Esophagus squamous epithelium (tissue), 5 donors: Measurements from ENCODE around the gene TPRX1. TPM values are rescaled to one million over a fixed set of nuclear protein-coding genes. Genes with fewer than 3 reads are reported as not detected.
"Not testable (repeated sequence)": the region's sequence is repeated elsewhere in the genome, so short reads cannot be mapped to it uniquely, and the experiment has no call there.

Experiments used
- DNase-seq: peaks from one replicate; lab custom pipeline; 2025; lab: John Stamatoyannopoulos, UW
- H3K27ac ChIP-seq, 4 donors: fragments of 200-600 bp; sonication (generic); one replicate each; pipeline ENCODE4 v1.5.1; 2016 to 2019; ENCODE audit warnings: mild to moderate bottlenecking in 1 of 4
- H3K27me3 ChIP-seq, 4 donors: fragments of 200-600 bp; sonication (generic); 1 replicate in 3 of 4; 2 replicates in 1 of 4; pipeline versions ENCODE4 v1.5.1 to v1.6.0; 2017 to 2021; ENCODE audit warnings: antibody characterized with exemption in 1 of 4
- H3K36me3 ChIP-seq, 3 donors: fragments of 200-600 bp; sonication (generic); one replicate each; pipeline ENCODE4 v1.5.1; 2016 to 2019
- H3K4me1 ChIP-seq, 3 donors: fragments of 200-600 bp; sonication (generic); one replicate each; pipeline ENCODE4 v1.5.1; 2017 to 2019
- H3K4me3 ChIP-seq, 4 donors: fragments of 200-600 bp; sonication (generic); 1 replicate in 3 of 4; 2 replicates in 1 of 4; pipeline ENCODE4 v1.5.1; 2016 to 2019; ENCODE audit warnings: mild to moderate bottlenecking in 2 of 4, moderate library complexity in 1 of 4
- H3K9me3 ChIP-seq, 3 donors: fragments of 200-600 bp; sonication (generic); one replicate each; pipeline ENCODE4 v1.5.1; 2016 to 2019
- POLR2A ChIP-seq, 4 donors: fragments of 450-650 bp; IDR thresholded peaks; one replicate each; pipeline ENCODE4 v1.6.1; 2017; ENCODE audit warnings: antibody characterized with exemption in 4 of 4, mild to moderate bottlenecking in 4 of 4, moderate library complexity in 3 of 4
- WGBS, 2 donors: methylation state at CpG; one replicate each; pipeline ENCODE4 v1.1.5; 2018; 5-methylcytosine and 5-hydroxymethylcytosine counted together
- intact Hi-C: fragments of 100-400 bp; cut with DNase I; formaldehyde crosslinking; loops from one replicate; pipeline ENCODE4 v1.15.0; 2022
- total RNA-seq, 4 donors: library from RNA; depleted of rRNA; stranded (reverse); fragments of >200 nt; gene quantifications; one replicate each; pipeline ENCODE4 v1.1.0, GENCODE V29; 2016
- TF ChIP-seq, protein P1 (sequence below), 6 experiments: fragments of 450-650 bp in 4 of 6; fragments of 200-600 bp in 2 of 6; sonication (generic) in 2 of 6; IDR thresholded peaks; one replicate each; pipeline ENCODE4 v1.5.1; 2016 to 2019; ENCODE audit warnings: antibody characterized with exemption in 6 of 6, mild to moderate bottlenecking in 4 of 6, moderate library complexity in 4 of 6
- donor health status: DM: yes; HTN: yes; CAD: no.

Gene TPRX1
- total RNA-seq, 4 donors from 2014 or later = not detected

DNA sequence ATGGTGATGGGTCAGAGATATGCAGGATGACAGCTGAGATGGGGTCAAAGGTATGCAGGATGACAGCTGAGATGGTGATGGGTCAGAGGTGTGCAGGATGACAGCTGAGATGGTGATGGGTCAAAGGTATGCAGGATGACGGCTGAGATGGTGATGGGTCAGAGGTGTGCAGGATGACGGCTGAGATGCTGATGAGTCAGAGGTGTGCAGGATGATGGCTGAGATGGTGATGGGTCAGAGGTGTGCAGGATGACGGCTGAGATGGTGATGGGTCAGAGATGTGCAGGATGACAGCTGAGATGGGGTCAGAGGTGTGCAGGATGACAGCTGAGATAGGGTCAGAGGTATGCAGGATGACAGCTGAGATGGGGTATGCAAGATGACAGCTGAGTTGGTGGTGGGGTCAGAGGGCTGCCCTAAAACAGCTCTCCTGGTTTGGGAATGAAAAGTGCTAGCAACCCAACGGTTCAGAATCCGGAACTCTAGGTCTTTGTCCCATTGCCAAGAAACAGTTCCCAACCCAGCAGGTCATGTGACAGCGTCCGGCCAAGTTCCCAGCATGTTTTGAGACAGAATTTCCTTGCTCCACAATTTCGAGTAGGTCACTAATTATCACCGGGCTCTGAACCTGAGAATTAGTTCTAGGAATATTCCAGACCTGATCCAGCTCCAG, 22.6 kb downstream of the TPRX1 start:
- 40 to 54% methylated on average over 7 to 9 of the region's 9 CpGs for WGBS, 2 donors
- peaks cover 25 to 56% (median 42%) of the 10 kb centered on the region in 3 donors for H3K4me1 ChIP-seq
- DNase-seq = no peak
- peak overlapping the region in 3 of 4 donors; percentile 58 to 100 (median 70) for H3K27ac ChIP-seq
- H3K9me3 ChIP-seq = no peaks in the 10 kb centered on the region
- H3K36me3 ChIP-seq = peaks cover 19 to 64% (median 38%) of the 10 kb centered on the region in 3 donors
- H3K27me3 ChIP-seq = no peaks in the 10 kb centered on the region
- no peak for TF ChIP-seq POLR2A (IDR thresholded peaks at IDR 0.05)
- TF ChIP-seq, protein P1, sequence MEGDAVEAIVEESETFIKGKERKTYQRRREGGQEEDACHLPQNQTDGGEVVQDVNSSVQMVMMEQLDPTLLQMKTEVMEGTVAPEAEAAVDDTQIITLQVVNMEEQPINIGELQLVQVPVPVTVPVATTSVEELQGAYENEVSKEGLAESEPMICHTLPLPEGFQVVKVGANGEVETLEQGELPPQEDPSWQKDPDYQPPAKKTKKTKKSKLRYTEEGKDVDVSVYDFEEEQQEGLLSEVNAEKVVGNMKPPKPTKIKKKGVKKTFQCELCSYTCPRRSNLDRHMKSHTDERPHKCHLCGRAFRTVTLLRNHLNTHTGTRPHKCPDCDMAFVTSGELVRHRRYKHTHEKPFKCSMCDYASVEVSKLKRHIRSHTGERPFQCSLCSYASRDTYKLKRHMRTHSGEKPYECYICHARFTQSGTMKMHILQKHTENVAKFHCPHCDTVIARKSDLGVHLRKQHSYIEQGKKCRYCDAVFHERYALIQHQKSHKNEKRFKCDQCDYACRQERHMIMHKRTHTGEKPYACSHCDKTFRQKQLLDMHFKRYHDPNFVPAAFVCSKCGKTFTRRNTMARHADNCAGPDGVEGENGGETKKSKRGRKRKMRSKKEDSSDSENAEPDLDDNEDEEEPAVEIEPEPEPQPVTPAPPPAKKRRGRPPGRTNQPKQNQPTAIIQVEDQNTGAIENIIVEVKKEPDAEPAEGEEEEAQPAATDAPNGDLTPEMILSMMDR (IDR thresholded peaks at IDR 0.05) = no peak
- peak overlapping the region in 1 of 4 donors; percentile 92 for H3K4me3 ChIP-seq
- intact Hi-C loops = no loop called here

DNA sequence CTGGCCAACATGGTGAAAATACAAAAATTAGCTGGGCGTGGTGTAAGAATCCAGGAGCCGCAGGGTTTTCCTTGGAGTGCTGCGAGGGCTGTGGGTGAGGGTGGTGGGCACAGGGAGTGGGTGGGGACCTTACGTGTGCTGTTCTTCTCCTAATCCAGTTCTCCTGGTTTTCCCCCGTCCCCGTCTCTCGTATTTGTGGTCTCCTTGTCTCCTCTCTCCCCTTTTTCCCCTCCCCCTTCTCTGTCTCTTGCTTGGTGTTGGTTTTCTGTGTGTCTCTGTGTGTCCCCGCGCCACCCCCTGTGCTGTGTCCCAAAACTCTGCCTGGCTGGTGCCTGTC, 24.2 kb downstream of the TPRX1 start:
- H3K9me3 ChIP-seq = no peaks in the 10 kb centered on the region
- no peak for DNase-seq
- H3K4me3 ChIP-seq = peak overlapping the region; percentile 84 to 98 (median 94)
- peak overlapping the region; percentile 99 to 100 (median 99) for H3K27ac ChIP-seq
- H3K27me3 ChIP-seq = no peaks in the 10 kb centered on the region
- H3K36me3 ChIP-seq = peaks cover 15 to 49% (median 31%) of the 10 kb centered on the region in 3 donors
- intact Hi-C loops = no loop called here
- 45 to 58% methylated on average over 9 of the region's 9 CpGs for WGBS, 2 donors
- no peak for TF ChIP-seq POLR2A (IDR thresholded peaks at IDR 0.05)
- TF ChIP-seq, protein P1 (IDR thresholded peaks at IDR 0.05) = no peak
- peaks cover 25 to 62% (median 44%) of the 10 kb centered on the region in 3 donors for H3K4me1 ChIP-seq

DNA sequence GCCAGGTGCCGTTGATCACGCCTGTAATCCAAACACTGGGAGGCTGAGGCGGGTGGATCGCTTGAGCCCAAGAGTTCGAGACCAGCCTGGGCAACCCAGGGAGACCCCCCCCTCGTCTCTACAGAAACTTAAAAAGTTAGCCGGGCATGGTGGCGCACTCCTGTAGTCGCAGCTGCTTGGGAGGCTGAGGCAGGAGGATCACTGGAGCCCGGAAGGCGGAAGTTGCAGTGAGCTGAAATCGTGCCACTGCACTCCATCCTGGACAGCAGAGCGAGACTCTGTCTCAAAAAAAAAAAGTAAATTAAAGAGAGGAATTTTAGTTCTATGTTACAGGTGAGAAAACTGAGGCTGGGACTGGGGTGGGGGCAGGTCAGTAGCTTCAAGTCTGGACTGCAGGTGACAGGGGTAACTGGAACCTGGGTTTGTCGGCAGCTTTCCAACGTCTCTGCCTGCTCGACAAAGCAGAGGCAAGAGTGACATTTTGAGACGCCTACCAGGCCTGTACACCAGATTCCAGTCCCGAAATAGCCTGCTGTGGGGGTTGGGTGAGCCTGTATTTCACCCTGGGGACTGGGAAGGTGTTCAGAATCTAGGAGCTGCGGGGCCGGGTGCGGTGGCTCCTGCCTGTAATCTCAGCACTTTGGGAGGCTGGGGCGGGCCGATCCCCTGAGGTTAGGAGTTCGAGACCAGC, 24.7 kb downstream of the TPRX1 start:
- H3K36me3 ChIP-seq = peaks cover 15 to 44% (median 26%) of the 10 kb centered on the region in 3 donors
- TF ChIP-seq POLR2A (IDR thresholded peaks at IDR 0.05) = peak in 1 of 4 donors; percentile 19
- TF ChIP-seq, protein P1 (IDR thresholded peaks at IDR 0.05) = no peak
- no peak for DNase-seq
- intact Hi-C loops = no loop called here
- no peaks in the 10 kb centered on the region for H3K9me3 ChIP-seq
- H3K4me1 ChIP-seq = peaks cover 25 to 62% (median 44%) of the 10 kb centered on the region in 3 donors
- WGBS, 2 donors = 18 to 25% methylated on average over 9 to 19 of the region's 24 CpGs
- no peaks in the 10 kb centered on the region for H3K27me3 ChIP-seq
- peak overlapping the region; percentile 99 to 100 (median 99) for H3K27ac ChIP-seq
- peak overlapping the region; percentile 84 to 98 (median 94) for H3K4me3 ChIP-seq

DNA sequence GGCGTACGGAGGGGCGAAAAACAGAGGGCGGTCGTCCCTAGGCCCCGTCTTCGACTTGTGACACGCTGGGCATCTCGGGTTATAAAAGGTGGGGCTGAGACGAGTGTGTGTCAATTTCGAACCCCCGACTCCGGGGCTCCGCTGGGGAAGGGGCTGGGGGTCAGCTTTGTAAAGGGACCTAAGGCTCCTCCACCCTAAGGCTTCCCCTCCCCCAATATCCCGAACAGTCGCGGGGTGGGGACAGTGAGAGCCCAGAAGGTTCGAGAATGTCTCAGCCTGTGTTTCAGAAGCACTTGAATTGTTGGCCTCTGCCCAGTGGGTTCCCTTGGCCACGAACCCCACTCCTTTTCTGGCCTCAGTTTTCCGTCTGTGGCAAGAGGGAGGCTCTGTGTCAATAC, 25.4 kb downstream of the TPRX1 start:
- WGBS, 2 donors = 0% methylated on average over 14 of the region's 20 CpGs; no CpG with 5 or more reads in 1 of the 2 donors
- no peaks in the 10 kb centered on the region for H3K27me3 ChIP-seq

DNA sequence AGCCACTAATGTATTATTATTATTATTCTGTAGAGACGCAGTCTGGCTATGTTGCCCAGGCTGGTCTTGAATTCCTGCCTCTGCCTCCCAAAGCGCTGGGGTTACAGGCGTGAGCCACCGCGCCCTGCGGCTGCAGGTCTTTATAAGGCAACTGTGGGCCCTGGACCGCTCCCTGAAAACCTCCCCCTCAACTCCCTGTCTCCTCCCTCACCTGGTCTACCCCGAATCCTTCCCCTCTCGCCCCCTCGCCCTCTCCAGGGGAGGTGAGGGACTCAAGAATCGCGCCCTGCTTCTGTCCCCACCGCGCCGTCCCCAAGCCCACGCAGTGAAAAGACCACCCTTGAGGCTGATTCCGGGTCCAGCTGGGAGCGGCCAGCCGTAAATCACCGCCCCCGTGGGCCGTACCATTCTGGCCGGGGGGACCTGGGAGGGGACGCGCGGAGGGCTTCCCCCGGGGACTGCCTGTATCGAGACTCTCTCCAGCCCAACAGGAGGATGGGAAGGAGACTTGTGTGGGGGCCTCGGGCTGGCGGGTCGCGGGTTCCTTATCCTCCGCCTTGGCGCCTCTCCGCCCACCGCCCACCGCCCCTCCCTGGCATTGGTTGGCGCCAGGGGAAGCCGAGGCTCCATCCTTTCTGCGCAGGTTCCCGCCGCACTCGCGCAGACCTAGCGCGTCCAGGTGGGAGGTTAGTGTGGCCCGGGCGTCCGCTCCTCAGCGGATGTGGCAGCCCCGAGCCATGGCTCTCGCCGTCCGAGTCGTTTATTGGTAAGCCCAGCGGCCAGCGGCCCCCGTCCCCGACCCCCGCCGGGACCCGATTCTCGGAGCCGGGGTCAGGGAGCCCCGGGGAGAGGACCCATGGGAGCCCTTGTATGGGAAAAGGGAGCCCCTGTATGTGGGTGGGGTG, 26.1 kb downstream of the TPRX1 start, which contains the start of gene SELENOW:
SELENOW (plus strand) TSS at position 655 of the 905 bp plus-strand sequence; CDS start at position 738, 83 bp downstream.
- peaks cover 25 to 62% (median 44%) of the 10 kb centered on the region in 3 donors for H3K4me1 ChIP-seq

More for the DNA sequence above, 25.4 kb downstream of the TPRX1 start:
- Histone ChIP-seq H3K4me3 (peak overlapping the region; percentile 84 to 98 (median 94)), H3K27ac (peak overlapping the region; percentile 99 to 100 (median 99)), H3K36me3 (peaks cover 15 to 36% (median 19%) of the 10 kb centered on the region in 3 donors), H3K9me3 (no peaks in the 10 kb centered on the region), H3K4me1 (peaks cover 25 to 62% (median 44%) of the 10 kb centered on the region in 3 donors)
- TF ChIP-seq POLR2A (IDR thresholded peaks at IDR 0.05) = no peak
- intact Hi-C loops = no loop called here
- no peak for DNase-seq

DNA sequence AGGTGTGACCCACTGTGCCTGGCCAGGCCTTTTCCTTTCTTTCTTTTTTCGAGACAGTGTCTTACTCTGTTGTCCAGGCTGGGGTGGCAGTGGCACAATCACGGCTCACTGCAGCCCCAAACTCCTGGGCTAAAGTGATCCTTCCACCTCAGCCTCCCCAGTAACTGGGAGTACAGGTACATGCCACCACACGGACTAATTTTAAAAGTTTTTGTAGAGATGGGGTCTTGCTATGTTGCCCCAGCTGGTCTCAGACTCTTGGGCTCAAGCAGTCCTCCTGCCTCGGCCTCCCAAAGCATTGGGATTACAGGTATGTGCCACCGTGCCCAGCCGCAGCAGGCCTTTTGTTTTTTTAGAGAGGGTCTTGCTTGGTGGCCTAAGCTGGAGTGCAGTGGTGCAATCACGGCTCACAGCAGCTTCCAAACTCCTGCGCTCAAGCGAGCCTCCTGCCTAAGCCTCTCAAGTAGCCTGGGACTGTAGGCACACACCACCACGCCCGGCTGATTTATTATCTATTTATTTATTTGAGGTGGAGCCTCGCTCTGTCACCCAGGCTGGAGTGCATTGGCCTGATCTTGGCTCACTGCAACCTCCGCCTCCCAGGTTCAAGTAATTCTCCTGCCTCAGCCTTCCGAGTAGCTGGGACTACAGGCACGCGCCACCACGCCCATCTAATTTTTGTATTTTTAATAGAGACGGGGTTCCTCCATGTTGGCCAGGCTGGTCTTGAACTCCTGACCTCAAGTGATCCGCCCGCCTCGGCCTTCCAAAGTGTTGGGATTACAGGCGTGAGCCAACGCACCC, 26.9 kb downstream of the TPRX1 start:
- Histone ChIP-seq H3K36me3 (peaks cover 7 to 21% (median 9%) of the 10 kb centered on the region in 3 donors), H3K4me1 (peaks cover 25 to 58% (median 41%) of the 10 kb centered on the region in 3 donors), H3K27ac (peak overlapping the region; percentile 99 to 100 (median 99)), H3K4me3 (peak overlapping the region; percentile 84 to 98 (median 94))
- DNase-seq, intact Hi-C loops, H3K27me3 ChIP-seq, H3K9me3 ChIP-seq: not testable (repeated sequence)
- WGBS, 2 donors = 58 to 62% methylated on average over 16 to 17 of the region's 23 CpGs

More for the DNA sequence above, 26.1 kb downstream of the TPRX1 start, which contains the start of gene SELENOW:
- peak within 1 kb of the TSS; percentile 84 to 98 (median 94) for H3K4me3 ChIP-seq
- peak within 1 kb of the TSS; percentile 99 to 100 (median 99) for H3K27ac ChIP-seq
- TF ChIP-seq POLR2A (IDR thresholded peaks at IDR 0.05) = peak in 3 of 4 donors; percentile 62 to 97 (median 95)
- TF ChIP-seq, protein P1 (IDR thresholded peaks at IDR 0.05) = peak in 1 of 6 experiments; percentile 8
- H3K36me3 ChIP-seq = peaks cover 14 to 30% (median 15%) of the 10 kb centered on the region in 3 donors
- intact Hi-C loops = no loop called here
- no peak for DNase-seq
- H3K27me3 ChIP-seq = no peaks in the 10 kb centered on the region
- H3K9me3 ChIP-seq = no peaks in the 10 kb centered on the region
- WGBS, 2 donors = 0% methylated on average over 15 to 19 of the region's 65 CpGs
